LNCaP clone FGC (cell line): Measurements from ENCODE around the gene ATP8B1.

Experiments
- DNase-seq: peaks from one replicate; pipeline ENCODE4 v3.0.0-alpha.2; 2011; ENCODE audit warnings: low read depth
- H3K4me3 ChIP-seq: 2 replicates; pipeline ENCODE4 v1.5.1; 2011; ENCODE audit warnings: mild to moderate bottlenecking, low read depth, low read length, control low read depth
- TF ChIP-seq, protein P1 (sequence below): IDR thresholded peaks from 2 replicates; pipeline ENCODE4 v1.5.1; 2012; ENCODE audit warnings: mild to moderate bottlenecking; ENCODE audit not compliant: control insufficient read depth, insufficient read depth; ENCODE audit errors: extremely low read depth

ATP8B1 gene

GRCh38 chr18:57785751-57786437, 17.2 kb downstream of the ATP8B1 start:
- no peak overlapping the region for H3K4me3 ChIP-seq
- no peak for DNase-seq
- TF ChIP-seq, protein P1, sequence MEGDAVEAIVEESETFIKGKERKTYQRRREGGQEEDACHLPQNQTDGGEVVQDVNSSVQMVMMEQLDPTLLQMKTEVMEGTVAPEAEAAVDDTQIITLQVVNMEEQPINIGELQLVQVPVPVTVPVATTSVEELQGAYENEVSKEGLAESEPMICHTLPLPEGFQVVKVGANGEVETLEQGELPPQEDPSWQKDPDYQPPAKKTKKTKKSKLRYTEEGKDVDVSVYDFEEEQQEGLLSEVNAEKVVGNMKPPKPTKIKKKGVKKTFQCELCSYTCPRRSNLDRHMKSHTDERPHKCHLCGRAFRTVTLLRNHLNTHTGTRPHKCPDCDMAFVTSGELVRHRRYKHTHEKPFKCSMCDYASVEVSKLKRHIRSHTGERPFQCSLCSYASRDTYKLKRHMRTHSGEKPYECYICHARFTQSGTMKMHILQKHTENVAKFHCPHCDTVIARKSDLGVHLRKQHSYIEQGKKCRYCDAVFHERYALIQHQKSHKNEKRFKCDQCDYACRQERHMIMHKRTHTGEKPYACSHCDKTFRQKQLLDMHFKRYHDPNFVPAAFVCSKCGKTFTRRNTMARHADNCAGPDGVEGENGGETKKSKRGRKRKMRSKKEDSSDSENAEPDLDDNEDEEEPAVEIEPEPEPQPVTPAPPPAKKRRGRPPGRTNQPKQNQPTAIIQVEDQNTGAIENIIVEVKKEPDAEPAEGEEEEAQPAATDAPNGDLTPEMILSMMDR, result no peak

DNA sequence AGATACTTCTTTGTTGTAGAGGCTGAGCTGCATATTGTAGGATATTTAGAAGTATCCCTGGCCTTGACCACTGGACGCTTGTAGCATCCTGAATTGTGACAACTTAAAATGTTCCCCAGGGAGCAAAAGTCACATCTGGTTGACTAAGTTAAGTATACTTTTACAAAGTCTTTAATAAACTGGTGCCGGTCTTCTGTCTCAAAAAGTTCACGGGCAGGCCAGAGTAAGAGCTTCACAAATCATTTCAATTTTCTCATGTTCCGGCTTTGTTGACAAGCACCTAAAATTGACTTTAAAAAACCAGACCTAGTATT, 18.4 kb downstream of the ATP8B1 start:
- DNase-seq, result no peak
- H3K4me3 ChIP-seq, result no peak overlapping the region
- TF ChIP-seq, protein P1, result no peak

DNA sequence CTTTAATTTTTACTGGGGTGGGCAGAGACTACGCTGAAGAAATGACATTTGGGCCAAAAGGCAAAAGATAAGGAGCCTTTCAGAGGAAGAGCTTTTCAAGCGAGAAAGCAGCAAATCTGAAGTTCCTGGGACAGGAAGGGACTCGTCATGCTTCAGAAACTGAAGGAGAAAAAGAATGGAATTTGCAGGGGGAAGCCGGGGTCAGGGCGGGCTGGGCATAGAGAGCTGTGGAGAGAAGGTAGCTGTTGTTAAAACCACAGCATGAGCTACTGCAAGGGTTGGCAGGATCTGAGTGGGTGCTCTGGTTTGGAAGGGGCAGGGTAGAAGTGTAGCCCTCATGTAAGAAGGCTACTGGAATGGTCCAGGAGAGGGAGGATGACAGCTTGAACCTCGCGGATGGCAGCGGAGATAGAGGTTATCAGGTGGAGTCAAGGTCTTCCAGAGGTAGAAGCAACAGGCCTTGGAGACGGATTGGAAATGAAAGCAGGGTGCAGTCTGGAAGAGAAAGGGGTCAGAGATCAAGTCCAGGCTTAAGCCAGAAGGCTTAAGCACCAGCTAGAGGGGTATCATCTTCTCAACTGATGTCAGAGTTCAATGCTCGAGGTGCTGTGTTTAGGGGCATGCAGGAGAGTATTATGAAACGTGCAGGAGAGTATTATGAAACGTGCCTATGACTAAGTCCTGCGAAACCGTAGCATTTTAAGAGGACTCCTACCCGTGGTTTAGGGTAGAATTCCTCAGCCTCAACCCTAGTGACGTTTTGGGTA, 18.9 kb downstream of the ATP8B1 start:
- TF ChIP-seq, protein P1, result no peak

DNA sequence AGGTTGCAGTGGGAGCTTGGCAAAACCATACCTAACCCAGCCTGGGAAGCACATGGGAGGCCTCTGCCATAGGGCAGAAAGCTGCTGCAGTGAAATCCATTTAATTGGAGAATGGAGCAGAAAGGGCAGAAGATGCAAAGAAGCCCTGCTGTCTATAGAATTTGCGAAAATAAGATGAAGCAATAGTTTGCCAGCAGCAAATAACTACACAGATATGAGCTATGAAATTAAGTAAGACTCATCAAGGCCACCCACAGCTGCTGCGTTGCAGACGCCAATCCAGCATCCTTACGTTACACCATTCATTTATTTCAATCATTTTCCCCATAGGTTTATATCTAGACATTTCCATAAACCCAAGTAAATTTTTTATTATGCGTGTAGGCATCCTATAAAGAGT, 21.1 kb downstream of the ATP8B1 start:
- no peak for DNase-seq
- no peak overlapping the region for H3K4me3 ChIP-seq
- TF ChIP-seq, protein P1, result no peak

More for the DNA sequence above, 18.9 kb downstream of the ATP8B1 start:
- H3K4me3 ChIP-seq, result no peak overlapping the region
- no peak for DNase-seq

GRCh38 chr18:57780706-57781347, 22.3 kb downstream of the ATP8B1 start:
- DNase-seq, result no peak
- H3K4me3 ChIP-seq, result no peak overlapping the region
- TF ChIP-seq, protein P1, result no peak

GRCh38 chr18:57780318-57780705, 22.8 kb downstream of the ATP8B1 start:
- TF ChIP-seq, protein P1, result no peak
- DNase-seq, result peak; percentile 44
- H3K4me3 ChIP-seq, result no peak overlapping the region
